Measurements from ENCODE around the gene PPP4R1. TPM values are rescaled to one million over a fixed set of nuclear protein-coding genes. Genes with fewer than 3 reads are reported as not detected.

PPP4R1 gene
- total and polyA plus RNA-seq, 2 of the 4 experiments (the other 2 are of a cell fraction): 80.6 to 123 TPM

DNA sequence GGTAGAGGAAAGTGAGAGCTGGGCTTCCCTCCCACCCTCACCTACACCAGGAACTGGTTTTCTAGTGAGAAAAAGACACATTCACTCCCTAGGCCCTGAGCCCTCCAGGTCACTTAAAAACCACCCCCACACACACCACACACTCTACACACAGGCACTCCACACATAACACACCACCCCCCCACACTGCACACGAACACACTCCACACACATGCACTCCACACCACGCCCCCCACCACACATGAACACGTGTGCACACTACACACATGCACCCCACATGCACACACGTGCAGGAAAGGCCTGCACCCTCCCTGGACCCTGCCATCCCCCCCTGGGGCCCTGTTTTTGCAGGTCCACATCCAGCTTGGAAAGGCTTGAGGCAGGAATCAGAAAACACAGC is 71.4 kb downstream of the PPP4R1 start:
- in situ Hi-C loops (cut with MboI; ENCODE audit: low sequenced_read_pairs) (no loop called here), dilution Hi-C loops (cut with HindIII; ENCODE audit: low sequenced_read_pairs, unreplicated experiment) (no loop called here), intact Hi-C loops (cut with micrococcal nuclease) (no loop called here)
- Histone ChIP-seq H2BK5ac (ENCODE audit: low read depth, low read length, poor library complexity, severe bottlenecking) (no peak overlapping the region), H3K14ac (replicated peaks; ENCODE audit: low read depth, low read length) (no peak overlapping the region), H3K56ac (ENCODE audit: extremely low read depth, insufficient read depth, low read length) (no peak overlapping the region), H3K36me3 (ENCODE audit: control insufficient read depth, insufficient read depth, low read length) (peaks cover 31% of the 10 kb centered on the region), H3K4me2 (ENCODE audit: low read depth, low read length) (no peak overlapping the region), H2AK9ac (replicated peaks; ENCODE audit: low read depth, low read length, poor library complexity) (no peak overlapping the region), H4K8ac (ENCODE audit: low read depth in 2 of 2, low read length in 2 of 2) (peak overlapping the region in 1 of 2 experiments; percentile 60; a peak in 1 of 4 replicates), H2BK15ac (ENCODE audit: low read depth, low read length) (no peak overlapping the region), H3K27ac (ENCODE audit: insufficient read depth, low read length) (no peak overlapping the region), H3K27me3 (ENCODE audit: control insufficient read depth, insufficient read depth, low read length) (no peaks in the 10 kb centered on the region), H3K18ac (ENCODE audit: low read depth, low read length) (no peak overlapping the region), H3K4ac (ENCODE audit: low read depth, low read length) (no peak overlapping the region), H4K91ac (ENCODE audit: insufficient read depth, low read depth, low read length) (no peak overlapping the region), H3K79me1 (ENCODE audit: low read depth in 1 of 2, low read length in 2 of 2) (peaks cover 24 to 65% of the 10 kb centered on the region in 2 experiments), H4K20me1 (ENCODE audit: insufficient read depth, low read length) (peaks cover 3% of the 10 kb centered on the region; the same call in 1 of the 2 replicates), H3K23ac (ENCODE audit: low read depth, low read length) (no peak overlapping the region), H3K4me3 (ENCODE audit: insufficient read depth, low read depth, low read length) (no peak overlapping the region), H3K4me1 (ENCODE audit: control insufficient read depth, insufficient read depth, low read length) (peaks cover 20% of the 10 kb centered on the region), H4K5ac (ENCODE audit: low read depth, low read length) (no peak overlapping the region), H3K9me1 (ENCODE audit: insufficient read depth, low read length) (peaks cover 33% of the 10 kb centered on the region), H3K9me3 (ENCODE audit: control insufficient read depth, insufficient read depth, low read length) (no peaks in the 10 kb centered on the region), H2AK5ac (ENCODE audit: low read depth, low read length) (no peak overlapping the region), H2BK20ac (ENCODE audit: low read depth, low read length) (no peak overlapping the region), H2BK120ac (ENCODE audit: low read depth, low read length) (no peak overlapping the region), H2AFZ (replicated peaks; ENCODE audit: low read length, poor library complexity) (no peak overlapping the region), H3K9ac (ENCODE audit: low read depth, low read length) (no peak overlapping the region)
- 88% methylated on average over 4 of the region's 4 CpGs; no CpG with 5 or more reads in 1 of the 2 experiments for WGBS, 2 experiments (ENCODE audit: extremely low coverage in 2 of 2, insufficient read length in 1 of 2)
- TF ChIP-seq RAD21 (IDR thresholded peaks at IDR 0.05; ENCODE audit: low read length) (no peak), MAZ (IDR thresholded peaks at IDR 0.05; ENCODE audit: borderline replicate concordance, low read depth, low read length) (no peak), USF2 (IDR thresholded peaks at IDR 0.05; ENCODE audit: low read depth, low read length) (no peak), FOS (IDR thresholded peaks at IDR 0.05; ENCODE audit: low read depth, low read length) (no peak), CHD1 (IDR thresholded peaks at IDR 0.05; ENCODE audit: low read depth, low read length) (no peak), MXI1 (IDR thresholded peaks at IDR 0.05; ENCODE audit: borderline replicate concordance, low read depth, low read length) (no peak), RFX5 (IDR thresholded peaks at IDR 0.05; ENCODE audit: low read depth, low read length) (no peak), MAFK (IDR thresholded peaks at IDR 0.05; ENCODE audit: low read depth, low read length) (no peak), NFE2L2 (IDR thresholded peaks at IDR 0.05; ENCODE audit: low read depth, low read length) (no peak), POLR2A (IDR thresholded peaks at IDR 0.05; ENCODE audit: low read depth, low read length) (no peak), SMC3 (IDR thresholded peaks at IDR 0.05; ENCODE audit: low read depth, low read length) (no peak), RCOR1 (IDR thresholded peaks at IDR 0.05; ENCODE audit: insufficient replicate concordance, low read length) (no peak), BHLHE40 (IDR thresholded peaks at IDR 0.05; ENCODE audit: low read depth, low read length) (no peak), CEBPB (IDR thresholded peaks at IDR 0.05; ENCODE audit: low read depth, low read length) (no peak)
- TF ChIP-seq, protein P1, sequence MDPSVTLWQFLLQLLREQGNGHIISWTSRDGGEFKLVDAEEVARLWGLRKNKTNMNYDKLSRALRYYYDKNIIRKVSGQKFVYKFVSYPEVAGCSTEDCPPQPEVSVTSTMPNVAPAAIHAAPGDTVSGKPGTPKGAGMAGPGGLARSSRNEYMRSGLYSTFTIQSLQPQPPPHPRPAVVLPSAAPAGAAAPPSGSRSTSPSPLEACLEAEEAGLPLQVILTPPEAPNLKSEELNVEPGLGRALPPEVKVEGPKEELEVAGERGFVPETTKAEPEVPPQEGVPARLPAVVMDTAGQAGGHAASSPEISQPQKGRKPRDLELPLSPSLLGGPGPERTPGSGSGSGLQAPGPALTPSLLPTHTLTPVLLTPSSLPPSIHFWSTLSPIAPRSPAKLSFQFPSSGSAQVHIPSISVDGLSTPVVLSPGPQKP (IDR thresholded peaks at IDR 0.05; ENCODE audit: borderline replicate concordance, low read depth, low read length): no peak
- TF ChIP-seq, protein P2, sequence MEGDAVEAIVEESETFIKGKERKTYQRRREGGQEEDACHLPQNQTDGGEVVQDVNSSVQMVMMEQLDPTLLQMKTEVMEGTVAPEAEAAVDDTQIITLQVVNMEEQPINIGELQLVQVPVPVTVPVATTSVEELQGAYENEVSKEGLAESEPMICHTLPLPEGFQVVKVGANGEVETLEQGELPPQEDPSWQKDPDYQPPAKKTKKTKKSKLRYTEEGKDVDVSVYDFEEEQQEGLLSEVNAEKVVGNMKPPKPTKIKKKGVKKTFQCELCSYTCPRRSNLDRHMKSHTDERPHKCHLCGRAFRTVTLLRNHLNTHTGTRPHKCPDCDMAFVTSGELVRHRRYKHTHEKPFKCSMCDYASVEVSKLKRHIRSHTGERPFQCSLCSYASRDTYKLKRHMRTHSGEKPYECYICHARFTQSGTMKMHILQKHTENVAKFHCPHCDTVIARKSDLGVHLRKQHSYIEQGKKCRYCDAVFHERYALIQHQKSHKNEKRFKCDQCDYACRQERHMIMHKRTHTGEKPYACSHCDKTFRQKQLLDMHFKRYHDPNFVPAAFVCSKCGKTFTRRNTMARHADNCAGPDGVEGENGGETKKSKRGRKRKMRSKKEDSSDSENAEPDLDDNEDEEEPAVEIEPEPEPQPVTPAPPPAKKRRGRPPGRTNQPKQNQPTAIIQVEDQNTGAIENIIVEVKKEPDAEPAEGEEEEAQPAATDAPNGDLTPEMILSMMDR (conservative IDR thresholded peaks at IDR 0.05; ENCODE audit: low read depth, low read length): no peak
- DNase-seq: no peak
- ChIA-PET CTCF (no interaction called here), POLR2A (ENCODE audit: unreplicated experiment) (no interaction called here)
- no TSS peak for BruUV-seq (replicated peaks)
- no peak for ATAC-seq (ENCODE audit: low read depth)
